GM21786 (cell line): ENCODE results near the gene P2RX7.
"Not testable (repeated sequence)": the region's sequence is repeated elsewhere in the genome, so short reads cannot be mapped to it uniquely, and the experiment has no call there.

ENCODE experiments used
- ATAC-seq: cut with Tn5 transposase; IDR thresholded peaks from one replicate; pipeline ENCODE4 v1.9.1; 2021; ENCODE audit not compliant: unreplicated experiment

Gene P2RX7

GRCh38 chr12:121133838-121134237 is 1.2 kb downstream of the P2RX7 start:
- no peak for ATAC-seq

- ATAC-seq: no peak
Observed at GRCh38 chr12:121135320-121135719, 2.6 kb downstream of the P2RX7 start.

GRCh38 chr12:121137512-121137911 is 4.8 kb downstream of the P2RX7 start:
- ATAC-seq: no peak

GRCh38 chr12:121138284-121138683 is 5.6 kb downstream of the P2RX7 start:
- ATAC-seq: no peak

GRCh38 chr12:121139286-121139685 is 6.6 kb downstream of the P2RX7 start:
- ATAC-seq: no peak

GRCh38 chr12:121142171-121142950 is 9.7 kb downstream of the P2RX7 start:
- ATAC-seq: no peak

- ATAC-seq: no peak
Observed at GRCh38 chr12:121144416-121144914, 11.8 kb downstream of the P2RX7 start.

GRCh38 chr12:121145221-121145620 is 12.5 kb downstream of the P2RX7 start:
- ATAC-seq: no peak

GRCh38 chr12:121149289-121149688 is 16.6 kb downstream of the P2RX7 start:
- ATAC-seq: not testable (repeated sequence)

- ATAC-seq: no peak
Observed at GRCh38 chr12:121154793-121155375, 22.2 kb downstream of the P2RX7 start.

- no peak for ATAC-seq
Observed at GRCh38 chr12:121156365-121156764, 23.7 kb downstream of the P2RX7 start.

GRCh38 chr12:121158085-121158484 is 25.4 kb downstream of the P2RX7 start:
- no peak for ATAC-seq

GRCh38 chr12:121158728-121159351 is 26.2 kb downstream of the P2RX7 start:
- not testable (repeated sequence) for ATAC-seq

- ATAC-seq: no peak
Observed at GRCh38 chr12:121159467-121160307, 27.0 kb downstream of the P2RX7 start.

- no peak for ATAC-seq
Observed at GRCh38 chr12:121162384-121162783, 29.7 kb downstream of the P2RX7 start.

GRCh38 chr12:121162985-121163384 is 30.3 kb downstream of the P2RX7 start:
- ATAC-seq: no peak

GRCh38 chr12:121164839-121165238 is 32.2 kb downstream of the P2RX7 start:
- not testable (repeated sequence) for ATAC-seq

- no peak for ATAC-seq
Observed at GRCh38 chr12:121165316-121165715, 32.6 kb downstream of the P2RX7 start.

- no peak for ATAC-seq
Observed at GRCh38 chr12:121166356-121166755, 33.7 kb downstream of the P2RX7 start.

- ATAC-seq: no peak
Observed at GRCh38 chr12:121167232-121167820, 34.6 kb downstream of the P2RX7 start.

- no peak for ATAC-seq
Observed at GRCh38 chr12:121167951-121168350, 35.3 kb downstream of the P2RX7 start.
